GM12873 (cell line): Measurements from ENCODE around the gene PGLYRP3.

Source experiments
- TF ChIP-seq, protein P1 (sequence below): IDR thresholded peaks from 2 replicates; pipeline ENCODE4 v1.5.1; 2012; ENCODE audit warnings: low read depth, mild to moderate bottlenecking, moderate library complexity, low read length, control low read depth; ENCODE audit not compliant: insufficient read depth; ENCODE audit errors: missing control alignments

PGLYRP3 gene

DNA sequence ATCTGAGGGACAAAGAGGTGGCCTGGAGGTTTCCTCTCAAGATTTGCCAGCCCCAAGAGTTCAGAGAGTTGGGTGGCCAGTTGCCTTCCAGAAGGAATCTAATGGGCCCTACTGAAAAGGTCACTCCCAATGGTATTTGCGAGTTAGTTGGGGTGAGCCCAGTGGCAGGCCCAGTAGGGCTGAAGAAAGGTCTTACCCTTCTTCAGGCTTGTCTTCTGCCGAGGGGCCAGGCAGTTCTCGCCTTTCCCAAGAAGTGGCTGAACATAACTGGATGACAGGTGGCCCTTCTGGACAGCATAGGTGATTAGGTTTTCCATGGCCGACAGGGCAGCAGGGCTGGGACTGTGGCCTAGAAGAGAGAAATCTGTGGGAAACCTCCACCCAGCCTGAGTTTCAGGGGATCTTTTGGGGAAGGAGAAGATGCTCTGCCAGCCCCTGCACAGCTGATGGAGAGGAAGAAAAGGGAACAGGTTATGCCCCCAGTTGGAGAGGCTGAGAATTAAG lies 28.7 kb upstream of the PGLYRP3 start:
- TF ChIP-seq, protein P1, sequence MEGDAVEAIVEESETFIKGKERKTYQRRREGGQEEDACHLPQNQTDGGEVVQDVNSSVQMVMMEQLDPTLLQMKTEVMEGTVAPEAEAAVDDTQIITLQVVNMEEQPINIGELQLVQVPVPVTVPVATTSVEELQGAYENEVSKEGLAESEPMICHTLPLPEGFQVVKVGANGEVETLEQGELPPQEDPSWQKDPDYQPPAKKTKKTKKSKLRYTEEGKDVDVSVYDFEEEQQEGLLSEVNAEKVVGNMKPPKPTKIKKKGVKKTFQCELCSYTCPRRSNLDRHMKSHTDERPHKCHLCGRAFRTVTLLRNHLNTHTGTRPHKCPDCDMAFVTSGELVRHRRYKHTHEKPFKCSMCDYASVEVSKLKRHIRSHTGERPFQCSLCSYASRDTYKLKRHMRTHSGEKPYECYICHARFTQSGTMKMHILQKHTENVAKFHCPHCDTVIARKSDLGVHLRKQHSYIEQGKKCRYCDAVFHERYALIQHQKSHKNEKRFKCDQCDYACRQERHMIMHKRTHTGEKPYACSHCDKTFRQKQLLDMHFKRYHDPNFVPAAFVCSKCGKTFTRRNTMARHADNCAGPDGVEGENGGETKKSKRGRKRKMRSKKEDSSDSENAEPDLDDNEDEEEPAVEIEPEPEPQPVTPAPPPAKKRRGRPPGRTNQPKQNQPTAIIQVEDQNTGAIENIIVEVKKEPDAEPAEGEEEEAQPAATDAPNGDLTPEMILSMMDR: no peak

DNA sequence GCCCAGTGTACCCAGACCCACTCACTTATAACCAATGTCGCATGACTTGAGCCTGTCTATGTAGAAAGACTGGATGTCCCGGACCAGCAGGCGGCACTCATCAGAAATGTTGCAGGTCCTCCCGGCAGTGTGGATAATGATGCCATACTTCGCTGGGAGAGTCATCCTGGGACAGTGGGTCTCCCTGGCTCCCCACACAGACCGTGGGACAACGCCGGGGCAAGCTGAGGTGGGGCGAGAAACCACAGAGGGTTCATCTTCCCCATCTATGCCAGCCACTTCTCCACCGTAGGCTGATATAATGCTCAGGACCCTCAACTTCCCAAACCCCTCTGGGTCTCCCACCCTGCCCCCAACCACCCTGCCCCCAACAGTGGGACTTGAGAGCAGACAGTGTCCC lies 27.6 kb upstream of the PGLYRP3 start:
- TF ChIP-seq, protein P1: no peak

DNA sequence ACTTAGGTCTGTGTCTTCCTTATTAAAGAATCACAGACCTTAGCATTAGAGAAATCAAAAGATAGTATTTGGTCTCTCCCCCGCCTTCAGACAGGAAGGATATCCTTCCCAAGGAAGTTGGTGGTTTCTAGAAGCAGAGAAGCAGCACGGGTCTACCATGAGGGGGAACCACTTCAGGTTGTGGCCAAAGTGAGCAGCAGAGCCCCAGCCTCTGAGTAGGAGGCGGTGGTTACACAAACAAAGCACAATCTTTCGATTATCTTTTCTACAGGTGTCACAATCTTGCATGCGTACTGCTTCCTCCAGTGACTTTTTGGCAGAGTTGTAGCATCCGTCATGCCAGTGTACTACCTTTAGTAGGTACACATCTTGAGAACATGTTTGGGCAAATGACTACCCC lies 27.1 kb upstream of the PGLYRP3 start:
- TF ChIP-seq, protein P1: no peak

DNA sequence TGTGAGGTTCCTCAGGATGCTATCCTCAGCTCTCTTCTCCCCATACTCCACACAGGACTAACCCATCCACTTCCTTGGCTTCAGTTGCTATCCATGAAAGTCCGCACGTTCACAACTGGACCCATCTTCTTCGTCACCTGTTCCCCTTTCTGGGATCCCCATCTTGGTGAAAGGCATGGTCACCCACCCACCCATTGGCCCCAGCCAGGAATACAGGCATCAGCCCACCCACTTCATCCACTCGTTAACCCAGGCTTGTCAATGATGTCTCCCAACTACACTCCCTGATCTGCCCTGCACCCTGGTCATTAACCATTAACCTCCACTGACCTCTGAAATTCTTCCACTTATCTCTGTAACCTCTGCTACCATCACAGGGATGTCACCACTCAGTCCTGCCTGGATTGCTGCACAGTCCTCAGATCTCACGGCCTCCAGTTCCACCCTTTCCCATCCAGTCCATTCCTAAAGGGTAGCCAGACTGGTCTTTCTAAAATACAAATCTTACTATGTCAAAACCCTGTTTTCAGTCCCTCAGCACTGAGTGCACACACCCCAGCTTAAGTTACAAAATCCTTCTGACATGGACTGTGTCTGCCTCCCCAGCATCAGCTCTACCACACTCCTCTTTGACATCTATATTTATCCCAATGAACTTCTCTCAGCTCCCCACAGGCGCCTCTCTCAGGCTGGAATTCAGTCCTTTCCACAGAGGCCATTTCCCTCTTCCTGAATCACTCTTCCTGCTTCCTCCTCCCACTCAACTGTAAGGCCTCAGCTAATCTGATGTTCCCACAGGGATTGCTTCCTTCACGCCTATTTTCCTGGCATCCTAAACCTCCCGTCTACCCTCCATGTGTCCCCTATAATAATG lies 25.5 kb upstream of the PGLYRP3 start:
- TF ChIP-seq, protein P1: no peak

DNA sequence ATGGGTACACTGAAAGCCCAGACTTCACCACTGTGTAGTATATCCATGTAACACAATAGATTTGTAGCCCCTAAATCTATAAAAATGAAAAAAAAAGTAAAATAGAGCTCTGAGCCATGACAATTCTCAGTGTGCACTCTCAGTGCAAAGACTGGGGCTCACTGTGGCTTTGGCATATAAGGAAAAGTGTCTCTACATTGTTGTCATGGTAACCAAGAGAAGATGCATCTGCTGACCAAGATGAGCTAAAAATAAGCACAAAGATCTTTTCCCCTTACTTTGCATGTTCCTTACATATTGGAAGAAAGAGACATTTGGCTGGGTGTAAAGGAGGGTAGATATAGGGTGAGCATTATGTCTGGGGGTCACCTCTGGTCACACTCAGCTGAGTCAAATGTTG lies 23.9 kb upstream of the PGLYRP3 start:
- TF ChIP-seq, protein P1: no peak

DNA sequence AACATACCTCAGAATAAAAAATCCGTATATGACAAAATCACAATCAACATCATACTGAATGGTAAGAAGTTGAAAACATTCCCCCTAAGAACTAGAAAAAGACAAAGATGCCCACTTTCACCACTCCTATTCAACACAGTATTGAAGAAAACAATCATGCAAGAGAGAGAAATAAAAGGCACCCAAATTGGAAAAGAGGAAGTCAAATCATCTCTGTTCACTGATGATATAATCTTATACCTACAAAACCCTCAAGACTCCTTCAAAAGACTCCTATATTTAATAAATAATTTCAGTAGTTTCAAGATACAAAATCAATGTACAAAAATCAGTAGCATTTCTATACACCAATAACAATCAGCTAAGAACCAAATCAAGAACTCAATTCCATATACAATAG lies 21.1 kb upstream of the PGLYRP3 start:
- TF ChIP-seq, protein P1: no peak

DNA sequence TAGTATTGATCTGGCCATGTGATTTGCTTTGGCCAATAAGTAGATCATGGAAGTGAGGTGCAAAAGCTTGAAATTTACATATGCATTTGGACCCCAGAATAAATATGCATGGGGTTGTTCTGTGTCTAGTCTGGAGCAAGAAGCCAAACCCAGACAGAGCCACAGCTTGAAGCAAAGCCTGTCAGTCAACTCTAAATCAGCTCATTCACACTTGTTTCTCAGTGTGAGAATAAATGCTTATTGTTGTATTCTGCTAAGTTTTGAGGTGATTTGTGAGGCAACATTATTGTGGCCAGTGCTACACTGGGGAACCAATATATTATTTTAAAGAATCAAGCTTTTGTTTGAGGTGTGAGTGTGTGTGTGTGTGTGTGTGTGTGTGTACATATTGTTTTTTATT lies 12.2 kb upstream of the PGLYRP3 start:
- TF ChIP-seq, protein P1: no peak
